ENCODE data around the gene LPP. TPM values are rescaled to one million over a fixed set of nuclear protein-coding genes. Genes with fewer than 3 reads are reported as not detected.
"Not testable (repeated sequence)": the region's sequence is repeated elsewhere in the genome, so short reads cannot be mapped to it uniquely, and the experiment has no call there.

LPP gene
- total RNA-seq, 5 donors from 2014 or later (not counting 1 experiment from before 2014, with no cell fraction given), result 23.8 to 82.6 (median 39.3) TPM

- POLR2A ChIA-PET, result no interaction called here
- Mint-ChIP-seq H3K9me3 (peaks cover 0 to 12% (median 4%) of the 10 kb centered on the region in 3 donors), H3K4me1 (no peaks in the 10 kb centered on the region), H3K4me3 (no peak overlapping the region), H3K36me3 (peaks cover 30% of the 10 kb centered on the region), H3K27me3 (no peaks in the 10 kb centered on the region), H3K27ac (no peak overlapping the region)
- DNase-seq, result no peak
- Histone ChIP-seq H3K4me3 (ENCODE audit: control insufficient read depth in 1 of 2, extremely low read depth in 1 of 2, low read length in 1 of 2) (no peak overlapping the region), H3K27ac (ENCODE audit: low read length) (no peak overlapping the region), H3K36me3 (ENCODE audit: control insufficient read depth in 2 of 2, extremely low read depth in 1 of 2, insufficient read depth in 1 of 2, low read length in 1 of 2) (peaks cover 0 to 5% of the 10 kb centered on the region in 2 donors), H3K9me3 (peaks cover 2% of the 10 kb centered on the region), H3K27me3 (replicated peaks in 1 of 2; ENCODE audit: control insufficient read depth in 2 of 2, extremely low read depth in 1 of 2, insufficient read depth in 2 of 2, low read length in 1 of 2) (no peaks in the 10 kb centered on the region), H3K4me1 (ENCODE audit: control insufficient read depth in 1 of 2, extremely low read depth in 1 of 2, insufficient read depth in 2 of 2, low read length in 2 of 2) (no peaks in the 10 kb centered on the region)
- CTCF ChIA-PET, result no interaction called here
- ATAC-seq (replicated peaks in 1 of 4), result no peak
- 100% methylated on average over 1 of the region's 4 CpGs for WGBS (ENCODE audit: insufficient coverage)
Measured at GRCh38 chr3:188633206-188633605, 479.2 kb downstream of the LPP start.

DNA sequence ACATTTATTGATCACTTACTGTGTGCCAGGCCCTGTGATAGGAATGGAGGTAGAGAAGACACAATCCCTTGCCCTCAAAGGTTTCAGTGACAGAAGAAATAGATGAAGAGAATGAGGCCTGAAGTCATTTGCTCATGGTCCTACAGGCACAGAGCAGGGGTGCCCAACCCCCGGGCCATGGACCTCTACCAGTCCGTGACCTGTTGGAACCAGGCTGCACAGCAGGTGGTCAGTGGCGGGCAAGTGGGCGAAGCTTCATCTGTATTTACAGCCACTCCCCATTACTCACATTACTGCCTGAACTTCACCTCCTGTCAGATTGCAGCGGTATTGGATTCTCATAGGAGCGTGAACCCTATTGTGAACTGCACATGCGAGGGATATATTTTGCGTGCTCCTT lies 480.3 kb downstream of the LPP start:
- no peaks in the 10 kb centered on the region for H3K27me3 Mint-ChIP-seq
- H3K4me1 Mint-ChIP-seq, result no peaks in the 10 kb centered on the region
- no peak overlapping the region for H3K27ac ChIP-seq (ENCODE audit: low read length)
- ChIA-PET POLR2A (no interaction called here), CTCF (no interaction called here)
- no peak overlapping the region for H3K4me3 ChIP-seq (ENCODE audit: control insufficient read depth in 1 of 2, extremely low read depth in 1 of 2, low read length in 1 of 2)
- H3K4me1 ChIP-seq (ENCODE audit: control insufficient read depth in 1 of 2, extremely low read depth in 1 of 2, insufficient read depth in 2 of 2, low read length in 2 of 2), result no peaks in the 10 kb centered on the region
- H3K36me3 Mint-ChIP-seq, result peaks cover 30% of the 10 kb centered on the region
- H3K9me3 Mint-ChIP-seq, result peaks cover 0 to 10% (median 4%) of the 10 kb centered on the region in 3 donors
- no peaks in the 10 kb centered on the region for H3K27me3 ChIP-seq (replicated peaks in 1 of 2; ENCODE audit: control insufficient read depth in 2 of 2, extremely low read depth in 1 of 2, insufficient read depth in 2 of 2, low read length in 1 of 2)
- no peak for ATAC-seq (replicated peaks in 1 of 4)
- 97% methylated on average over 4 of the region's 8 CpGs for WGBS (ENCODE audit: insufficient coverage)
- DNase-seq, result no peak
- no peaks in the 10 kb centered on the region for H3K36me3 ChIP-seq (ENCODE audit: control insufficient read depth in 2 of 2, extremely low read depth in 1 of 2, insufficient read depth in 1 of 2, low read length in 1 of 2)
- no peak overlapping the region for H3K4me3 Mint-ChIP-seq
- no peak overlapping the region for H3K27ac Mint-ChIP-seq
- H3K9me3 ChIP-seq, result no peaks in the 10 kb centered on the region

DNA sequence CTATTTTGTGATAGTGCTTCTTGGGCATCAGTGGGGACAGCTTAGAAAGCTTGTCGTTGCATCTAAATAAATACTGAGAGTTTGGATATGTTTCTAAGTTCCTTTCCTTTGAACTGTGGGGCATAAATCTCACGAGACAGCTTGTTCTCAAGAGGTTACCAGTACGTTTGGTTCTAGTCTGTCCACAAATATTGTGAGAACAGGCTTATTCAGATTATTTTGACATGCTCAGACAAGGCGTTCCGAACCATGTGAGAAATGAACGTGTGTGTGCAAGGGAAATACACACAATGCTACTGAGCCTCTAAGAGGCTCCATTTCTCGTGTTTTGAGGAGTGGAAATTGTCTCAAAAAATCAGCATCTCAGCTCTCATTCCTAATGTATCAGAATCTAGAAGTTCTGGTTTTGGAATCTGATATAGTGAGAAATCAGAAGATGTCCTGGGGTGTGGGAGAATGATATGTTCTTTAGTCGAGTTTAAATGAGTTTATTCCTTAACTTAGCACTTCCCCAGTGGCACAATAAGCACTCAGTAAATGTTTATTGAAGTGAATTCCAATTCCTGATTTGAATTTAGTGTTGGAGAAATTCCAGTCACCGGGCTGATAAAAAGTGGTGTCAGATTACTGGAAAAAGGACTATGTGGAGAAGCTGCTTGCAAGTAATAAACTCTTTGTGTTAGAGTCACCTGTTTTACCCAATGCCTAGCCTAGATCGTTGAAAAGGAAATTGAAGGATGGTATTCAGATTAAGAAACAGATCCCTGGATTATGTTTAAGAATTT lies 481.5 kb downstream of the LPP start:
- 88% methylated on average over 6 of the region's 10 CpGs for WGBS (ENCODE audit: insufficient coverage)

DNA sequence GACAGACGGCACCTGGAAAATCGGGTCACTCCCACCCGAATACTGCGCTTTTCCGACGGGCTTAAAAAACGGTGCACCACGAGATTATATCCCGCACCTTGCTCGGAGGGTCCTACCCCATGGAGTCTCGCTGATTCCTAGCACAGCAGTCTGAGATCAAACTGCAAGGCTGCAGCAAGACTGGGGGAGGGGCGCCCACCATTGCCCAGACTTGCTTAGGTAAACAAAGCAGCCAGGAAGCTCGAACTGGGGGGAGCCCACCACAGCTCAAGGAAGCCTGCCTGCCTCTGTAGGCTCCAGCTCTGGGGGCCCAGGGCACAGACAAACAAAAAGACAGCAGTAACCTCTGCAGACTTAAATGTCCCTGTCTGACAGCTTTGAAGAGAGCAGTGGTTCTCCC lies 482.3 kb downstream of the LPP start:
- CTCF ChIA-PET, POLR2A ChIA-PET: not testable (repeated sequence)

More for the DNA sequence above, 481.5 kb downstream of the LPP start:
- H3K27ac Mint-ChIP-seq, result no peak overlapping the region
- peaks cover 25% of the 10 kb centered on the region for H3K36me3 Mint-ChIP-seq
- no peak for DNase-seq
- H3K4me1 ChIP-seq (ENCODE audit: control insufficient read depth in 1 of 2, extremely low read depth in 1 of 2, insufficient read depth in 2 of 2, low read length in 2 of 2), result no peaks in the 10 kb centered on the region
- H3K27me3 ChIP-seq (replicated peaks in 1 of 2; ENCODE audit: control insufficient read depth in 2 of 2, extremely low read depth in 1 of 2, insufficient read depth in 2 of 2, low read length in 1 of 2), result no peaks in the 10 kb centered on the region
- H3K36me3 ChIP-seq (ENCODE audit: control insufficient read depth in 2 of 2, extremely low read depth in 1 of 2, insufficient read depth in 1 of 2, low read length in 1 of 2), result no peaks in the 10 kb centered on the region
- H3K27me3 Mint-ChIP-seq, result no peaks in the 10 kb centered on the region
- no peak for ATAC-seq (replicated peaks in 1 of 4)
- H3K9me3 ChIP-seq, result no peaks in the 10 kb centered on the region
- H3K9me3 Mint-ChIP-seq, result peaks cover 0 to 6% (median 0%) of the 10 kb centered on the region in 3 donors
- no peak overlapping the region for H3K4me3 Mint-ChIP-seq
- ChIA-PET CTCF (interaction anchor here in 1 of 2 donors (0.6 kb wide), 1 partner anchor 54 kb away, joined by 3 read pairs; no protein-coding TSS in a partner anchor), POLR2A (no interaction called here)
- H3K4me1 Mint-ChIP-seq, result no peaks in the 10 kb centered on the region
- H3K27ac ChIP-seq (ENCODE audit: low read length), result no peak overlapping the region
- no peak overlapping the region for H3K4me3 ChIP-seq (ENCODE audit: control insufficient read depth in 1 of 2, extremely low read depth in 1 of 2, low read length in 1 of 2)

DNA sequence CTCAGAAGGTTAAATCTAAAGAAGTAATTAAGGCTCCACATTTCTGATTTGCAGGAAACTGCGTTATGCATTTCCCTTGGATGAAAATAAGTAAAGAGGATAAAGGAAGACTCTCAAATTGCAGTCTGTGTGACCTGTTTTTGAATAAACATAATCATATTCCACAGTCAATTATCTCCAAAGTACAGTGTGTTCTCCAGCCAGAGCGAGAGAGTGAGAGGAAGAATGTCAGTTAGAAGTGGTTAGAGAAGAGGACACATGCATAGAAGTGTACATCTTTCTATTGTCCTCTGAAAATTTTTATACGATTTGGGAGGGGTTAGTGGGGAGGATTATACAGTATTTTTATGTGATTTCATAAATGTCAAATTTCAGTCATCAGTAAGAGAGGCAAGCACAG lies 487.1 kb downstream of the LPP start:
- H3K27me3 ChIP-seq (replicated peaks in 1 of 2; ENCODE audit: control insufficient read depth in 2 of 2, extremely low read depth in 1 of 2, insufficient read depth in 2 of 2, low read length in 1 of 2), result no peaks in the 10 kb centered on the region
- Mint-ChIP-seq H3K4me1 (peaks cover 0 to 2% (median 0%) of the 10 kb centered on the region in 3 donors), H3K27me3 (no peaks in the 10 kb centered on the region), H3K27ac (no peak overlapping the region), H3K4me3 (no peak overlapping the region), H3K36me3 (peaks cover 6% of the 10 kb centered on the region), H3K9me3 (no peaks in the 10 kb centered on the region)
- ChIA-PET POLR2A (no interaction called here), CTCF (no interaction called here)
- no peaks in the 10 kb centered on the region for H3K36me3 ChIP-seq (ENCODE audit: control insufficient read depth in 2 of 2, extremely low read depth in 1 of 2, insufficient read depth in 1 of 2, low read length in 1 of 2)
- H3K27ac ChIP-seq (ENCODE audit: low read length), result no peak overlapping the region
- WGBS (ENCODE audit: insufficient coverage), result no CpG with 5 or more reads among the region's 3 CpGs
- no peak for DNase-seq
- no peak overlapping the region for H3K4me3 ChIP-seq (ENCODE audit: control insufficient read depth in 1 of 2, extremely low read depth in 1 of 2, low read length in 1 of 2)
- H3K4me1 ChIP-seq (ENCODE audit: control insufficient read depth in 1 of 2, extremely low read depth in 1 of 2, insufficient read depth in 2 of 2, low read length in 2 of 2), result no peaks in the 10 kb centered on the region
- no peaks in the 10 kb centered on the region for H3K9me3 ChIP-seq
- ATAC-seq (replicated peaks in 1 of 4), result no peak

More for the DNA sequence above, 482.3 kb downstream of the LPP start:
- not testable (repeated sequence) for DNase-seq; H3K27me3 ChIP-seq (replicated peaks in 1 of 2; ENCODE audit: control insufficient read depth in 2 of 2, extremely low read depth in 1 of 2, insufficient read depth in 2 of 2, low read length in 1 of 2); H3K9me3 ChIP-seq; H3K9me3 Mint-ChIP-seq; H3K27ac ChIP-seq (ENCODE audit: low read length); H3K4me1 Mint-ChIP-seq; H3K4me3 Mint-ChIP-seq; ATAC-seq (replicated peaks in 1 of 4); H3K27ac Mint-ChIP-seq; H3K36me3 ChIP-seq (ENCODE audit: control insufficient read depth in 2 of 2, extremely low read depth in 1 of 2, insufficient read depth in 1 of 2, low read length in 1 of 2); H3K4me1 ChIP-seq (ENCODE audit: control insufficient read depth in 1 of 2, extremely low read depth in 1 of 2, insufficient read depth in 2 of 2, low read length in 2 of 2); H3K27me3 Mint-ChIP-seq; H3K4me3 ChIP-seq (ENCODE audit: control insufficient read depth in 1 of 2, extremely low read depth in 1 of 2, low read length in 1 of 2)
- H3K36me3 Mint-ChIP-seq, result peaks cover 21% of the 10 kb centered on the region
- 93% methylated on average over 12 of the region's 13 CpGs for WGBS (ENCODE audit: insufficient coverage)

- H3K9me3 ChIP-seq, result no peaks in the 10 kb centered on the region
- WGBS (ENCODE audit: insufficient coverage), result no CpG with 5 or more reads among the region's 3 CpGs
- ChIA-PET POLR2A (interaction anchor here in 1 of 2 donors (0.6 kb wide), 1 partner anchor 145 kb away, joined by 3 read pairs; no protein-coding TSS in a partner anchor), CTCF (no interaction called here)
- peaks cover 11% of the 10 kb centered on the region for H3K36me3 Mint-ChIP-seq
- no peaks in the 10 kb centered on the region for H3K9me3 Mint-ChIP-seq
- no peak for ATAC-seq (replicated peaks in 1 of 4)
- no peak overlapping the region for H3K4me3 ChIP-seq (ENCODE audit: control insufficient read depth in 1 of 2, extremely low read depth in 1 of 2, low read length in 1 of 2)
- H3K36me3 ChIP-seq (ENCODE audit: control insufficient read depth in 2 of 2, extremely low read depth in 1 of 2, insufficient read depth in 1 of 2, low read length in 1 of 2), result no peaks in the 10 kb centered on the region
- H3K27me3 ChIP-seq (replicated peaks in 1 of 2; ENCODE audit: control insufficient read depth in 2 of 2, extremely low read depth in 1 of 2, insufficient read depth in 2 of 2, low read length in 1 of 2), result no peaks in the 10 kb centered on the region
- peaks cover 0 to 2% of the 10 kb centered on the region in 2 experiments for H3K4me1 ChIP-seq (ENCODE audit: control insufficient read depth in 1 of 2, extremely low read depth in 1 of 2, insufficient read depth in 2 of 2, low read length in 2 of 2)
- H3K27ac Mint-ChIP-seq, result no peak overlapping the region
- H3K4me1 Mint-ChIP-seq, result peaks cover 0 to 13% (median 5%) of the 10 kb centered on the region in 3 donors
- H3K27ac ChIP-seq (ENCODE audit: low read length), result no peak overlapping the region
- DNase-seq, result no peak
- no peaks in the 10 kb centered on the region for H3K27me3 Mint-ChIP-seq
- H3K4me3 Mint-ChIP-seq, result no peak overlapping the region
Measured at GRCh38 chr3:188643736-188644135, 489.8 kb downstream of the LPP start.

Data from T-cell (primary cell).